Measurements from ENCODE around the gene NFATC3. TPM values are rescaled to one million over a fixed set of nuclear protein-coding genes. Genes with fewer than 3 reads are reported as not detected.
"Not testable (repeated sequence)": the region's sequence is repeated elsewhere in the genome, so short reads cannot be mapped to it uniquely, and the experiment has no call there.

NFATC3 gene
- total RNA-seq, 2 donors from 2014 or later, result 22.5 to 29.3 TPM

- H3K27me3 ChIP-seq, result no peaks in the 10 kb centered on the region
- TF ChIP-seq CTCF (IDR thresholded peaks at IDR 0.05), result no peak
- intact Hi-C loops (cut with DNase I), result no loop called here
- H3K4me1 ChIP-seq, result no peaks in the 10 kb centered on the region
- H3K9ac ChIP-seq (ENCODE audit: low read depth in 2 of 2, low read length in 2 of 2), result no peak overlapping the region
- H3K4me3 ChIP-seq, result no peak overlapping the region
- H3K36me3 ChIP-seq, result no peaks in the 10 kb centered on the region
- no peak for DNase-seq
- no peaks in the 10 kb centered on the region for H3K9me3 ChIP-seq
- no peak overlapping the region for H3K27ac ChIP-seq
Measured at GRCh38 chr16:68117884-68118283, 32.7 kb downstream of the NFATC3 start.

GRCh38 chr16:68118954-68119353, 33.8 kb downstream of the NFATC3 start:
- intact Hi-C loops (cut with DNase I); DNase-seq; H3K4me1 ChIP-seq; H3K9me3 ChIP-seq; H3K36me3 ChIP-seq; H3K27me3 ChIP-seq; H3K4me3 ChIP-seq; H3K27ac ChIP-seq; H3K9ac ChIP-seq (ENCODE audit: low read depth in 2 of 2, low read length in 2 of 2): not testable (repeated sequence)

GRCh38 chr16:68120496-68120895, 35.3 kb downstream of the NFATC3 start:
- intact Hi-C loops (cut with DNase I); H3K9ac ChIP-seq (ENCODE audit: low read depth in 2 of 2, low read length in 2 of 2); H3K27me3 ChIP-seq; H3K27ac ChIP-seq; H3K9me3 ChIP-seq; H3K4me3 ChIP-seq; H3K36me3 ChIP-seq; DNase-seq; H3K4me1 ChIP-seq: not testable (repeated sequence)

- H3K4me3 ChIP-seq, result no peak overlapping the region
- TF ChIP-seq CTCF (IDR thresholded peaks at IDR 0.05), result no peak
- intact Hi-C loops (cut with DNase I), result no loop called here
Measured at GRCh38 chr16:68126395-68126794, 41.2 kb downstream of the NFATC3 start.

DNA sequence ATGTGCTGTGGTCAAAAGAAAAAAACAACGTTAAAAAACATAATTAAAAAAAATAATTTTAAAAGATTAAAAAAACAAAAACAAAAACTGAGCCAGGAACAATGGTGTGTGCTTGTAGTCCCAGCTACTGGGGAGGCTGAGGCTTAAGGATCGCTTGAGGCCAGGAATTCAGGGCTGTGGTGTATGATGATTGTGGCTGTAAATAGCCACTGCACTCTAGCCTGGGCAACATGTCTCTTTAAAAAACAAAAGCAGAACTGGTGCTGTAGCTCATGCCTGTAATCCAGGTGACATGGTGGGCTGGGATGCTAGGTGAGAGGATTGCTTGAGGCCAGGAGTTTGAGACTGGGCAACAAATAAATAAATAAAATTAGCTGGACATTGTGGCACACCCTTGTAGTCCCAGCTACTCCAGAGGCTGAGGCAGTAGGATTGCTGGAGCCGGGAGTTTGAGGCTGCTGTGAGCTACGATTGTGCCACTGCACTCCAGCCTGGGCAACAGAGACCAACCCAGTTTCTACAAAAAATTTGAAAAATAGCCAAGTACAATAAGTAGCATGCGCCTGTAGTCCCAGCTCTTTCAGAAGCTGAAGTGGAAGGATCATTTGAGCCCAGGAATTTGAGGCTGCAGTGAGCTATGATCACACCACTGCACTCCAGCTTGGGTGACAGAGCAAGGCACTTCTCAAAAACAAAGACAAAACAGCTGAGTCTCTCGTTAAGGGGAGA, 43.6 kb downstream of the NFATC3 start:
- no peak for TF ChIP-seq CTCF (IDR thresholded peaks at IDR 0.05)
- intact Hi-C loops (cut with DNase I), result no loop called here
- H3K27ac ChIP-seq, result no peak overlapping the region

More at GRCh38 chr16:68126395-68126794, 41.2 kb downstream of the NFATC3 start:
- Histone ChIP-seq H3K36me3 (no peaks in the 10 kb centered on the region), H3K27ac (no peak overlapping the region), H3K9me3 (no peaks in the 10 kb centered on the region), H3K27me3 (no peaks in the 10 kb centered on the region), H3K9ac (ENCODE audit: low read depth in 2 of 2, low read length in 2 of 2) (peak overlapping the region in 1 of 2 donors; percentile 12), H3K4me1 (no peaks in the 10 kb centered on the region)
- DNase-seq, result no peak

DNA sequence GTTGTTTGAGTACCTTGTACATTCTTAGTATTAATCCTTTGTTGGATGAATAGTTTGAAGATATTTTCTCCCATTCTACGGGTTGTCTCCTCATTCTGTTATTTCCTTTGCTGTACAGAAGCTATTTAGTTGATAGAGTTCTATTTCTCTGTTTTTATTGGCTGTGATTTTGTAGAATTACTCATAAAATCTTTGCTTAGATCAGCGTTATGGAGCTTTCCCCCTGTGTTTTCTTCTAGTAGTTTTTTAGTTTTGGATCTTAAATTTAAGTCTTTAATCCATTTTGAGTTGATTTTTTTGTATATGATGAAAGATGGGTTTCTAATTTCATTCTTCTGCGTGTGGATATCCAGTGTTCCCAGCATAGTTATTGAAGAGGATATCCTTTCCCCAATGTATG, 45.4 kb downstream of the NFATC3 start:
- no peaks in the 10 kb centered on the region for H3K27me3 ChIP-seq
- no peak overlapping the region for H3K9ac ChIP-seq (ENCODE audit: low read depth in 2 of 2, low read length in 2 of 2)
- TF ChIP-seq CTCF (IDR thresholded peaks at IDR 0.05), result no peak
- no peaks in the 10 kb centered on the region for H3K9me3 ChIP-seq
- no peaks in the 10 kb centered on the region for H3K36me3 ChIP-seq
- DNase-seq, result no peak
- H3K4me1 ChIP-seq, result no peaks in the 10 kb centered on the region
- H3K27ac ChIP-seq, result no peak overlapping the region
- intact Hi-C loops (cut with DNase I), result no loop called here
- no peak overlapping the region for H3K4me3 ChIP-seq

More for the DNA sequence above, 43.6 kb downstream of the NFATC3 start:
- Histone ChIP-seq H3K9me3 (no peaks in the 10 kb centered on the region), H3K36me3 (no peaks in the 10 kb centered on the region), H3K9ac (ENCODE audit: low read depth in 2 of 2, low read length in 2 of 2) (no peak overlapping the region), H3K4me3 (no peak overlapping the region), H3K27me3 (no peaks in the 10 kb centered on the region), H3K4me1 (no peaks in the 10 kb centered on the region)
- no peak for DNase-seq
